ENCODE results near the gene UBR1. TPM values are rescaled to one million over a fixed set of nuclear protein-coding genes. Genes with fewer than 3 reads are reported as not detected.

UBR1 gene
- total RNA-seq, 4 donors from 2014 or later = 23.8 to 56.9 (median 34.0) TPM

DNA sequence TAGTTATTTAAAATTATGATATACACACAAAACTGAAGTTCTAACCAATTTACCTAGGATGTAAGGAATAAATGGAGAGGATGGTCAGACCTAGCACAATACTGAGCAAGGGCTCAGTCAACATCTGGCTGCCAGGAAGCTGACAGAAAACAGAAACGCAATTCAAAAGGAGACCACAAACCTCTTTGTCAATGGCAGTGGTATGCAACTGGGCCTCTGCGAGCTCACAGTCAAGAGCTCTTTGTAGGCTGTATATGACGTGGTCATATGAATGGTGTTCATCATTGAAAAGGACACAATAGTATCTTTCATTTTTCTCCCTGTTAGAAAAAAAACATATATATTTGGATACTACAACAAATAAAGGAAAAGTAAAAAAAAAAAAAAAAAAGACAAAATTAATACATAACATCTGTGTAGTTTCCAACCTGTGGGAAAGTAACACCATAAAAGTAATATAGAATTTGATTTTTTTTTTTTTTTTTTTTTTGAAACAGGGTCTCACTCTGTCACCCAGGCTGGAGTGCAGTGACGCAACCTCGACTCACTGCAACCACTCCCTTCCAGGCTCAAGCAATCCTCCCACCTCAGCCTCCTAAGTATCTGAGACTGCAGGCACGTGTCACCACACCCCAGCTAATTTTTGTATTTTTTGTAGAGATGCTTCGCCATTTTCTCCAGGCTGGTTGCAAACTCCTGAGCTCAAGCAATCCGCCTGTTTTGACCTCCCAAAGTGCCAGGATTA lies 37.9 kb downstream of the UBR1 start:
- Histone ChIP-seq H3K27ac (no peak overlapping the region), H3K4me1 (no peaks in the 10 kb centered on the region), H3K9me3 (no peaks in the 10 kb centered on the region), H3K4me3 (no peak overlapping the region), H3K27me3 (no peaks in the 10 kb centered on the region), H3K36me3 (peaks cover 0 to 88% (median 0%) of the 10 kb centered on the region in 3 donors)
- DNase-seq = no peak
- TF ChIP-seq, protein P1, sequence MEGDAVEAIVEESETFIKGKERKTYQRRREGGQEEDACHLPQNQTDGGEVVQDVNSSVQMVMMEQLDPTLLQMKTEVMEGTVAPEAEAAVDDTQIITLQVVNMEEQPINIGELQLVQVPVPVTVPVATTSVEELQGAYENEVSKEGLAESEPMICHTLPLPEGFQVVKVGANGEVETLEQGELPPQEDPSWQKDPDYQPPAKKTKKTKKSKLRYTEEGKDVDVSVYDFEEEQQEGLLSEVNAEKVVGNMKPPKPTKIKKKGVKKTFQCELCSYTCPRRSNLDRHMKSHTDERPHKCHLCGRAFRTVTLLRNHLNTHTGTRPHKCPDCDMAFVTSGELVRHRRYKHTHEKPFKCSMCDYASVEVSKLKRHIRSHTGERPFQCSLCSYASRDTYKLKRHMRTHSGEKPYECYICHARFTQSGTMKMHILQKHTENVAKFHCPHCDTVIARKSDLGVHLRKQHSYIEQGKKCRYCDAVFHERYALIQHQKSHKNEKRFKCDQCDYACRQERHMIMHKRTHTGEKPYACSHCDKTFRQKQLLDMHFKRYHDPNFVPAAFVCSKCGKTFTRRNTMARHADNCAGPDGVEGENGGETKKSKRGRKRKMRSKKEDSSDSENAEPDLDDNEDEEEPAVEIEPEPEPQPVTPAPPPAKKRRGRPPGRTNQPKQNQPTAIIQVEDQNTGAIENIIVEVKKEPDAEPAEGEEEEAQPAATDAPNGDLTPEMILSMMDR (IDR thresholded peaks at IDR 0.05) = no peak
- no peak for TF ChIP-seq POLR2A (IDR thresholded peaks at IDR 0.05)

DNA sequence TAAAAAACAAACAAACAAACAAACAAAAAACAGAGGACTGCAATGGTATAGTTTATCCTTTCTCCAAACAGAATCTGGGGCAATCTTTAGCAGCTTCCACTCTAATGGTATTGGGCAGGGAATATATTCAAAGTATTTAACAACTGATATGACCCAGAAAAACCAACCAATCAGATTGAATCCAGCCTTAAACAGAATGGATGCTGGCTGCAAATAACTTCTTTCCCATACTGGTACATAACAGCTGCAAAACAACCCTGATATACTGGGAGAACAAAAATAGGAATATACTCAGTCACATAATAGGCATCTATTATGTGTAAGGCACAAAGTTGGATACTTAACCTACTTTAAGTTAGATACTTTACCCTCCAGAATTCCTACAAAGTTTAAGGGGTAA lies 49.1 kb downstream of the UBR1 start:
- Histone ChIP-seq H3K27me3 (no peaks in the 10 kb centered on the region), H3K4me1 (no peaks in the 10 kb centered on the region), H3K4me3 (no peak overlapping the region), H3K9me3 (no peaks in the 10 kb centered on the region), H3K36me3 (peaks cover 0 to 94% (median 0%) of the 10 kb centered on the region in 3 donors), H3K27ac (no peak overlapping the region)
- DNase-seq = no peak
- TF ChIP-seq, protein P1 (IDR thresholded peaks at IDR 0.05) = no peak
- no peak for TF ChIP-seq POLR2A (IDR thresholded peaks at IDR 0.05)

DNA sequence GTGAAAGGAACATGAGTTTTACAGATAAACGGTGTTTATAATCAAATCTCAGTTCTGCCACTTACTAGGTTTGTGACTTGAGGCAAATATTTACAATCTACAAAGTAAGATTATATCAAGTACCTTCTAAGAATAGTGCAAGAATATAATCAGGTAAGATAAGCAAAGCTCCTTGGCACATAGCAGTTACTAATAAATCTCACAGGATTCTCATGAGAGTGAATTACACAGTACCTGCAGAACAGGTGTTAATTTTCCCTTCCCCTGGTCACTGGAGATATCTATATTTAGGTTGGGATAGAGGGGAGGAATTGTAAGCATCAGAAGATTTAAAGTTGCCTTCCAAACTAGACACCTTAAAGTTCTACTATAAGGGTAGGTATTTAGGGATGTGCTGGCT lies 53.0 kb downstream of the UBR1 start:
- H3K36me3 ChIP-seq = peaks cover 0 to 61% (median 0%) of the 10 kb centered on the region in 3 donors
- H3K9me3 ChIP-seq = no peaks in the 10 kb centered on the region
- no peak for TF ChIP-seq POLR2A (IDR thresholded peaks at IDR 0.05)
- TF ChIP-seq, protein P1 (IDR thresholded peaks at IDR 0.05) = no peak
- no peak overlapping the region for H3K4me3 ChIP-seq
- no peak for DNase-seq
- no peaks in the 10 kb centered on the region for H3K27me3 ChIP-seq
- H3K4me1 ChIP-seq = no peaks in the 10 kb centered on the region
- H3K27ac ChIP-seq = no peak overlapping the region

DNA sequence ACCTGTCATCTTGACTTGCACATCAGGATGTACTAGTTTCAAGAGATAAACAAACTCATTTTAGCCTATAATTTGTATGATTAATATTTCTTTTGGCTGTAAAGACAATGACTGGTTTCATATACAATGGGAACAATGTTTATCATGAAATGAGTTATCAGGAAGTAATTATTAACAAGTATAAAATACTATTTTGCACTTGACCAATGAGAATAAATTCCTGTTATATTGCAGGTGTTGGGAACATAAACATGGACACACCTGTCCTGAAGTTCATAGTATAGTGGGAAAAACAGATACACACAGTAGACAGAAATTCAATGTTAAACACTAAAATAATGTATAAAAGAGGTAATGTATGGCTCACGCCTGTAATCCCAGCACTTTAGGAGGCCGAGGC lies 56.9 kb downstream of the UBR1 start:
- Histone ChIP-seq H3K4me1 (no peaks in the 10 kb centered on the region), H3K4me3 (no peak overlapping the region), H3K36me3 (peaks cover 0 to 49% (median 0%) of the 10 kb centered on the region in 3 donors), H3K9me3 (no peaks in the 10 kb centered on the region), H3K27me3 (no peaks in the 10 kb centered on the region), H3K27ac (no peak overlapping the region)
- TF ChIP-seq, protein P1 (IDR thresholded peaks at IDR 0.05) = no peak
- TF ChIP-seq POLR2A (IDR thresholded peaks at IDR 0.05) = no peak
- no peak for DNase-seq

DNA sequence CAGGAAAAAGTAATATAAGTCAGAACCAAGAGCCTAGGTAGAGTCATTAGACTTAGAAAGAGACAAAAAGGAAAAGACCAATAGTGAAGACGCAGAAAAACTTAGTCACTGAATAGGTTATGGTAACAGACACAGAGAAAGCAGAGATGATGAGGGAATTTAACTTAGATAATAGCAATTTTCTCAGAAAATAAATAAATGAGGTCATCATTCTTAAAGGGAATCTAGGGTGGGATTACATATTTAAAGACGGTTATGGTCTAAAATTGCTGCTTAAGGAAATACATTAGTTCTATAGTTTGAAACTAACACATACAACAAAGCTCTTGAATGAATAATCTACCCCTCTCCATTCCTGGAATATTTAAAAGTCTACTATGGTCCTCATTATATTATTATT lies 59.4 kb downstream of the UBR1 start:
- Histone ChIP-seq H3K9me3 (no peaks in the 10 kb centered on the region), H3K36me3 (peaks cover 0 to 54% (median 0%) of the 10 kb centered on the region in 3 donors)
- TF ChIP-seq, protein P1 (IDR thresholded peaks at IDR 0.05) = no peak
- no peak for TF ChIP-seq POLR2A (IDR thresholded peaks at IDR 0.05)

More for the DNA sequence above, 59.4 kb downstream of the UBR1 start:
- H3K4me3 ChIP-seq = no peak overlapping the region
- H3K27me3 ChIP-seq = no peaks in the 10 kb centered on the region
- DNase-seq = no peak
- no peak overlapping the region for H3K27ac ChIP-seq
- no peaks in the 10 kb centered on the region for H3K4me1 ChIP-seq

All from Peyer's patch (tissue), 4 donors.